T-helper 1 cell (primary cell): ENCODE data around the gene HOXA6.

ENCODE experiments used
- DNase-seq, 5 donors: peaks; one replicate each; pipeline ENCODE4 v3.0.0-alpha.2; 2012 to 2020

Gene HOXA6

GRCh38 chr7:27172823-27173510, 25.4 kb upstream of the HOXA6 start:
- no peak for DNase-seq

GRCh38 chr7:27172315-27172774, 24.8 kb upstream of the HOXA6 start:
- DNase-seq: no peak

- DNase-seq: no peak
These were observed 24.2 kb upstream of the HOXA6 start for GRCh38 chr7:27171637-27172314.

DNA sequence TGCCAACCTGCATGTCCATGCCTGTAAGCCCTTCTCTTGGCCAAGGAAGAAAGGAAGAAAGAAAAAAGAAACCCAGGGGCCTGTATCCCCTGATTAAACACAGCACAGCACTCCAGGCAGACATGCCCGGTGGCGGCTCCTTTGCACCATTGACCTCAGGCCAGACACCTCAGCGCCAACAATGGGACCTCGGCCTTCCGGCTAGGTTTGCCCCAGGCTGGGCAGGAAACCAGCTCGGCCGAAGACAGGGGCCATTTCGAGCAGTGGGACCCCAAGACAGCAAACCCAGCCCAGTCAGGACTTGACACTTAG, 23.7 kb upstream of the HOXA6 start:
- DNase-seq: no peak

- no peak for DNase-seq
These were observed 23.1 kb upstream of the HOXA6 start for GRCh38 chr7:27170426-27171324.

- no peak for DNase-seq
These were observed 22.3 kb upstream of the HOXA6 start for GRCh38 chr7:27169658-27170425.

- DNase-seq: no peak
These were observed 20.8 kb upstream of the HOXA6 start for GRCh38 chr7:27168265-27168947.

DNA sequence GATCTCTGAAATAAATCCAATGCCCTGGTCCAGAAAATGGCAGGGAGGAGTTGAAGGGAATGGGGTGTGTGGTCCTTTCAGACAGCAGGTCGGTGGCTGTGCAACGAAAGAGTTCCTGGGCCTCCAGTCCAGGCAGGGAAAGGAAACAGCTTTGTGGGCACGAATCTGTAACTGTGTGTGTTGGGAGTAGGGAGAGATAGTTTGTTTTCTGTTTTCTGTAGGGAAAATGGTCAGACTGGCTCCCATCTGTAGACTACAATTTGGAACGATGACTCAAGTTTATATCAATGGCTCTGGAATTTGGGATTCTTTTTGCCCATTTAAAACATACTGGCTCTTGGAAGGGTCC, 20.3 kb upstream of the HOXA6 start:
- no peak for DNase-seq

DNA sequence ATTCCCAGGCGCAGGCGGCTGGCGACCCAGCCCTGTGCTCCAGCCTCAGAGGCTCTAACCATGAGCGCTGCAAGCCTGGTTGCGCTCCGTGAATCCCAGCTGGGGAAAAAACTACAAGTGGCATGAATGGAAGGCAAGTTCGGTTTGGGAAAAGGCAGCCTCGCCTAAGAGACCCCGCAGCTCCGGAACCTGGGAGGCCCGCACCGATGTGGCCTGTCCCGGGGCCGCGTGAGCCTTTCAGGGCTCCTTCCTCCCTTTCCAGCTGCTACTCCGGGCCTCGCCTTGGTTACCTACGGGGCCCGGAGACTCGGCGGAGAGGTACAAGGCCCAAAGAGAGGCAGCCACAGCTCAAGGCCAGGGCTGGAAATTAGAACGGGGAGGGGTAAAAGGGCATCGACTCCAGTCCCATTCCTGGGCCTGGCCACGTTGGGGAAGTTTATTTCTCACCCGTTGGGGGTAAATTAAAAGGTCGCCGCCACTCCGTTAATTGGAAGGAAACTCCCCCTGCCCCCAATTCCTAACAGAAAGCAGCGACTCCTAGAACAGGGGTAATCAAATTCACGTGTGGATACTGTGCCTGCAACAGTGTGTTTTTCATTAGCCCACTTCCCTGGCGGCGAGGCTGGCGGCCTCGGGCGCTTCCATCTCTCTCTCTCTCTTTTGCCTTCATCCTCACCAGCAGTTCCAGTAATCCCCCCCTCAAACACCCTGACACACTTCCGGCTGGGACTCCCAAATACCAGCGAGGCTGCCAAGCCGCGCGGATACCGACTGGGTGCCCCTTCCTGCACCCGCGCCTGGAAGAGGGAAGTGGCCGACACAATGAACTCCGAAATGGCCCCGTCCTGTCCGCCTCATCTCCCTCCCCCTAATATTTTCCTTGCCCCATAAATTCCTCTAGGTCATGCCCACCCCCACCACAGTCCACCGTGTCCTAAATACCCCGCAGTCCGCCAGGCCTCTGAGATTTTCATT, 19.2 kb upstream of the HOXA6 start:
- DNase-seq: no peak

- DNase-seq: no peak
These were observed 18.5 kb upstream of the HOXA6 start for GRCh38 chr7:27165996-27166530.

GRCh38 chr7:27165089-27165995, 17.8 kb upstream of the HOXA6 start, which contains the start of gene HOXA9:
TSS of gene HOXA9 (minus strand) at chr7:27165537. CDS start at chr7:27165457, 80 bp downstream.
- DNase-seq: no peak

DNA sequence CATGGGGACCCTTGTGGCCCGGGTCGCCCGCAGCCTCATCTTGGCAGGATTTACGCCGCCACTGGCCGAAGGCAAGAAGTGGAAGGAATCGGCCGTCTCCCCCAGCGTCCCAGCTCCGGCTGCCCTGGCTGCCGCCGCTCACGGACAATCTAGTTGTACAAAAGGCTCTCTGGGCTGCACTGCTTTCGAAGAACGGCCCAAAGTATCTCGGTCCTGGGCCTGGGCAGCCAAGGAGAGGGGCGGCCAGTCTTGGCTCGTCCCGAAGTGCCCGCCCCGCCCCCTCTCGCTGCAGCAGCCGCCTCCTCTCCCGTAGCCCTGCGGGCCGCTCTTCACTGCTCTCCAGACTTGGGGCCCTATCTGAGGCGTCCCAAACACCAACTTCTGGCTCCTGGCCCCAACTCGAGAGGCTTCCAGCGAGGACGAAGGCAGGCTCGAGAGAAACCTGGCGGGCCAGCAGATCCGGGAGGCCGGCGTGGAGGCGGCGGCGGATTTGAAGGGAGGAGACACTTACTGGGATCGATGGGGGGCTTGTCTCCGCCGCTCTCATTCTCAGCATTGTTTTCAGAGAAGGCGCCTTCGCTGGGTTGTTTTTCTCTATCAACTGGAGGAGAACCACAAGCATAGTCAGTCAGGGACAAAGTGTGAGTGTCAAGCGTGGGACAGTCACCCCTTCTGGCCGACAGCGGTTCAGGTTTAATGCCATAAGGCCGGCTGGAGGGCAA, 17.0 kb upstream of the HOXA6 start:
- DNase-seq: no peak

DNA sequence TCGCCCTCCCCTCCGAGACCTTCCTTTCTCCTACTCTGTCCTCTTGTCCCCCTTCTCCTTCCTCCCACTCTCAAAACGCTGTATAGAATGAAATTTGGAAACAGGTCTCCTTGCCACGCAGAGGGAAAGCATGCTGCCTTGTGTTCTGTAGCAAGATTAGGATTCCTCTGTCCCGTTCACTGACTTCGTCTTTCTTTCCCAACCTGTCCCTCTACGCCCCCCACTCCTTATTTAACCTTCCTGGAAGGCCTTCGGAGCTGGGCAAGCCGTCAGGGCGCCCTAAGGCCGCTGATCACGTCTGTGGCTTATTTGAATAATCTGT, 16.4 kb upstream of the HOXA6 start:
- DNase-seq: no peak

DNA sequence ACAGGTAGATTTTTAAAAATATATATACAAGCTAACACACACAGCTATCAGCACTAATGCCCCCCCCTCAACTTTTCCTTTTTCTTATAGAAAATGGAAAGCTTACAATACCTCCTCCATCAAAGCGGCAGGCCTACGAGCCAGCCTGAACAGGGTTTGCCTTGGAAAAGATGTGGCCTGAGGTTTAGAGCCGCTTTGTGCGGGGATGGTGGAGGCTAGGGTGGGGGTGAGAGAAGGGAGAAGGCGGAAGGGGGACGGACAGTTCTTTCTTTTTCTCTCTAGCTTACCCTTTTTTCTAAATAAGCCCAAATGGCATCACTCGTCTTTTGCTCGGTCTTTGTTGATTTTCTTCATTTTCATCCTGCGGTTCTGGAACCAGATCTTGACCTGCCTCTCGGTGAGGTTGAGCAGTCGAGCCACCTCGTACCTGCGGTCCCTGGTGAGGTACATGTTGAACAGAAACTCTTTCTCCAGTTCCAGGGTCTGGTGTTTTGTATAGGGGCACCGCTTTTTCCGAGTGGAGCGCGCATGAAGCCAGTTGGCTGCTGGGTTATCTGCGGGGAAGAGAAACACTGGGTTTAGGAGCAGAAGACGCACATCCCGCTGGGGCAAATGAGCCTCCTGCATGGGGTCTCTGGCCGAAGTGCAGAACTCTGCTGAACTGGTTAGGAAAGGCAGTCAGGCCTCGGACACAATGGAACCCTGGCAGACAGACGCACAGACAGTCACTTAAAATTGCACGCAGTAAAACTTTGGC, 15.9 kb upstream of the HOXA6 start:
- DNase-seq: no peak

GRCh38 chr7:27162561-27163287, 15.2 kb upstream of the HOXA6 start:
- no peak for DNase-seq

DNA sequence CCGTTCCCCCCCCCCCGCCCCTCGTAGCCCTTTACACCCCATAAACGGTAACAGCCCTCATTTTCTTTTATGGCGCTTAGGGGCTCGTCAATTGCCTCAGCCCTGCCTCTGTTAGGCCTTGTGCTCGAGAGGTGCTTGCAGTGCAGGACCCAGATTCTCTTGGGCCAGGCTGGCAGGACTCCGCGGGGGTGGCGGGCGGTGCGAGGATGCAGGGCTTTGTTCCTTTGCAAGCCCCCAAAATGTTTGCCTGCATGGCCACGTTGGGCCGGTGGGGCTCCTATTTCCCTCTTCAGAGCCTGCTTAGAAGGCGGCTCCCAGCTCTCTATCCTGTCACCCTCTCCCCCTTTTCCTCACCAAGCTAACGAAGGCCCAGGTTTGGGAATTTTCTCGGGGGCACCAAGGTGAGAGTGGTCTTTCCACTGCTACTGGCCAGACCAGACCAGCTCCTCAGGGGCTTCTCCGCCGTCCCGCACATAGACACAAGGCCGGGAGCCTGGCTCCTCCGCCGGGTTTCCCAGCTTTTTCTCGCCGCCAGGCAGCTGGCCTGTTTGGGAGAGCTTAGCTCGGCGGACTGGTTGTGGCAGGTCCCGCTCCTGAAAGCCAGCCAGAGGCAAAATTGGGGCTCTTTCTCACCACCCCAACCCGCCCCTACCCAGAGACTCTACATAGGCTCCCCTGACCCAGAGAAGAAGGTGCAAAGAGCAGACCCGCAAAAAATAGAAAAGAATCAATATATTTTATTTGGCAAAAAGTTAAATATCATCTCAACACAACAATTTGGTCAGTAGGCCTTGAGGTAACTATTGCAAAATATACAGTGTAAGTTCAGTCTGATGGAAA, 14.4 kb upstream of the HOXA6 start:
- no peak for DNase-seq
